GM12878 (cell line): ENCODE measurements around the gene SLC4A1. TPM values are rescaled to one million over a fixed set of nuclear protein-coding genes. Genes with fewer than 3 reads are reported as not detected.

ENCODE experiments used
- BCL3 ChIP-seq: IDR thresholded peaks from 2 replicates; pipeline ENCODE4 v1.6.1; 2011; ENCODE audit warnings: borderline replicate concordance, low read depth, mild to moderate bottlenecking, moderate library complexity, low read length; ENCODE audit not compliant: insufficient read depth, poor library complexity, severe bottlenecking
- CBX5 ChIP-seq: sonication (generic); IDR thresholded peaks from 2 replicates; pipeline ENCODE4 v1.6.1; 2016; ENCODE audit warnings: low read depth, moderate library complexity, mild to moderate bottlenecking, inconsistent platforms
- ETV6 ChIP-seq, 2 experiments: fragments of 450-650 bp in 1 of 2; IDR thresholded peaks in 1 of 2; conservative IDR thresholded peaks in 1 of 2; 2 replicates each; pipeline ENCODE4 v1.6.1; 2014; ENCODE audit warnings: antibody characterized with exemption in 1 of 2, borderline replicate concordance in 1 of 2, low read depth in 1 of 2, mild to moderate bottlenecking in 1 of 2, moderate library complexity in 1 of 2
- HDAC2 ChIP-seq: fragments of 200-600 bp; sonication (generic); IDR thresholded peaks from 2 replicates; pipeline ENCODE4 v1.6.1; 2017
- REST ChIP-seq: IDR thresholded peaks from 2 replicates; pipeline ENCODE4 v1.6.1; 2012; ENCODE audit warnings: mild to moderate bottlenecking, low read depth, low read length
- YBX1 ChIP-seq: fragments of 450-650 bp; IDR thresholded peaks from 2 replicates; pipeline ENCODE4 v1.6.1; 2016; ENCODE audit warnings: antibody characterized with exemption
- ZZZ3 ChIP-seq: IDR thresholded peaks from 2 replicates; pipeline ENCODE4 v1.6.1; 2011; ENCODE audit warnings: low read depth; ENCODE audit not compliant: control insufficient read depth, insufficient read length
- polyA plus RNA-seq, 11 experiments: library from polyadenylated mRNA; depleted of rRNA in 4 of 11; unstranded in 6 of 11; stranded (reverse) in 5 of 11; fragments of >200 nt; fragmentation: Nextera tagmentation in 4 of 11; fragmentation: Illumina TruSeq in 1 of 11; extraction: Ambion mirVana in 4 of 11; extraction: Trizol in 1 of 11; gene quantifications; 1 replicate in 1 of 11; 2 replicates in 10 of 11; pipeline versions ENCODE4 v1.2.1 to v1.2.3, GENCODE V29; 2011 to 2016; ENCODE audit warnings: inconsistent platforms in 2 of 11, missing spikeins in 2 of 11, low read depth in 1 of 11
- total RNA-seq, 4 experiments: library from RNA; depleted of rRNA in 3 of 4; stranded (reverse); fragments of >200 nt in 3 of 4; fragmentation: Illumina TruSeq in 1 of 4; extraction: Trizol in 1 of 4; gene quantifications; 2 replicates each; pipeline versions ENCODE4 v1.2.1 to v1.2.3, GENCODE V29; 2013 to 2021
- TF ChIP-seq, protein P1 (sequence below): IDR thresholded peaks from 2 replicates; pipeline ENCODE4 v1.6.1; 2012; ENCODE audit warnings: low read depth, low read length, improper control_type of control experiment
- TF ChIP-seq, protein P2 (sequence below): fragments of 450-650 bp; IDR thresholded peaks from 2 replicates; pipeline ENCODE4 v1.6.1; 2014; ENCODE audit warnings: mild to moderate bottlenecking

The SLC4A1 gene
- total and polyA plus RNA-seq, 10 of the 15 experiments (the other 5 are each of a cell fraction or from before 2014, with no cell fraction given), result 0.03 TPM; not detected in 9

DNA sequence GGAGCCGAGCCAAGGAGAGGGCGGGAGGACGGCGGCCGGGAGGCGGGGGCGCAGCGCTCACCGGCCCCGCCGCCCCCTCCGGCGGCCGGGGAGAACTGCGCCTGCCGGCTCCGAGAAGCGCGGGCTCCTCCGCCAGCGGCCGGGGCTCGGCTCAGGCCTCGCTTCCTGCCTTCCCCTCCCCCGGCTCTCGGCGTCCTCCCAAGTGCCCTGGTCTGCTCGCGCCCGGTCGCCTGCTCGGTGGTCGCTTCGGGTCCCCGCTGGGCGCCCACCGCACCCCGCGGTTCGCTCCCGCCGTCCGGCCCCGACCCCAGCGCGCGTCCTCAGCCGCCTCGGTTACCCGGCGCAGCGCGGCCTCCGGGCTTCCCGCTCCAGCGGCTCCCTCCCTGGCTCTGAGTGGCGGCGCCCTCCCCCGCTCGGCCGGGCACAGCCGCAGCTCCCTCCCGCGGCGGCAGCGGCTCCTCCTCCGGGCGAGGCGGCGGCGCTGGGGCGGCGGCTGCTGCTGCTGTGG lies 48.8 kb downstream of the SLC4A1 start (continued):
- no peak for TF ChIP-seq REST
- TF ChIP-seq ETV6 (conservative IDR thresholded peaks at IDR 0.05 in 1 of 2, IDR thresholded peaks at IDR 0.05 in 1 of 2; ENCODE audit: borderline replicate concordance in 1 of 2, low read depth in 1 of 2), result no peak
- peak; percentile 54 for TF ChIP-seq BCL3
- no peak for TF ChIP-seq HDAC2
- no peak for TF ChIP-seq ZZZ3
- TF ChIP-seq YBX1, result no peak
- TF ChIP-seq, protein P1, sequence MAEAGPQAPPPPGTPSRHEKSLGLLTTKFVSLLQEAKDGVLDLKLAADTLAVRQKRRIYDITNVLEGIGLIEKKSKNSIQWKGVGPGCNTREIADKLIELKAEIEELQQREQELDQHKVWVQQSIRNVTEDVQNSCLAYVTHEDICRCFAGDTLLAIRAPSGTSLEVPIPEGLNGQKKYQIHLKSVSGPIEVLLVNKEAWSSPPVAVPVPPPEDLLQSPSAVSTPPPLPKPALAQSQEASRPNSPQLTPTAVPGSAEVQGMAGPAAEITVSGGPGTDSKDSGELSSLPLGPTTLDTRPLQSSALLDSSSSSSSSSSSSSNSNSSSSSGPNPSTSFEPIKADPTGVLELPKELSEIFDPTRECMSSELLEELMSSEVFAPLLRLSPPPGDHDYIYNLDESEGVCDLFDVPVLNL, result no peak
- TF ChIP-seq CBX5, result no peak
- TF ChIP-seq, protein P2, sequence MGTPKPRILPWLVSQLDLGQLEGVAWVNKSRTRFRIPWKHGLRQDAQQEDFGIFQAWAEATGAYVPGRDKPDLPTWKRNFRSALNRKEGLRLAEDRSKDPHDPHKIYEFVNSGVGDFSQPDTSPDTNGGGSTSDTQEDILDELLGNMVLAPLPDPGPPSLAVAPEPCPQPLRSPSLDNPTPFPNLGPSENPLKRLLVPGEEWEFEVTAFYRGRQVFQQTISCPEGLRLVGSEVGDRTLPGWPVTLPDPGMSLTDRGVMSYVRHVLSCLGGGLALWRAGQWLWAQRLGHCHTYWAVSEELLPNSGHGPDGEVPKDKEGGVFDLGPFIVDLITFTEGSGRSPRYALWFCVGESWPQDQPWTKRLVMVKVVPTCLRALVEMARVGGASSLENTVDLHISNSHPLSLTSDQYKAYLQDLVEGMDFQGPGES, result no peak
